Activated CD4-positive, alpha-beta T cell treated with anti-CD3 and anti-CD28 coated beads, Interleukin-2, amount 50 U/mL, for 4 hours (primary cell): ENCODE data around the gene EZR.

Source experiments
- DNase-seq, 2 experiments: peaks; one replicate each; pipeline ENCODE4 v3.0.0-alpha.2; 2020

EZR gene

GRCh38 chr6:158757753-158758090 lies 61.4 kb downstream of the EZR start:
- no peak for DNase-seq

DNA sequence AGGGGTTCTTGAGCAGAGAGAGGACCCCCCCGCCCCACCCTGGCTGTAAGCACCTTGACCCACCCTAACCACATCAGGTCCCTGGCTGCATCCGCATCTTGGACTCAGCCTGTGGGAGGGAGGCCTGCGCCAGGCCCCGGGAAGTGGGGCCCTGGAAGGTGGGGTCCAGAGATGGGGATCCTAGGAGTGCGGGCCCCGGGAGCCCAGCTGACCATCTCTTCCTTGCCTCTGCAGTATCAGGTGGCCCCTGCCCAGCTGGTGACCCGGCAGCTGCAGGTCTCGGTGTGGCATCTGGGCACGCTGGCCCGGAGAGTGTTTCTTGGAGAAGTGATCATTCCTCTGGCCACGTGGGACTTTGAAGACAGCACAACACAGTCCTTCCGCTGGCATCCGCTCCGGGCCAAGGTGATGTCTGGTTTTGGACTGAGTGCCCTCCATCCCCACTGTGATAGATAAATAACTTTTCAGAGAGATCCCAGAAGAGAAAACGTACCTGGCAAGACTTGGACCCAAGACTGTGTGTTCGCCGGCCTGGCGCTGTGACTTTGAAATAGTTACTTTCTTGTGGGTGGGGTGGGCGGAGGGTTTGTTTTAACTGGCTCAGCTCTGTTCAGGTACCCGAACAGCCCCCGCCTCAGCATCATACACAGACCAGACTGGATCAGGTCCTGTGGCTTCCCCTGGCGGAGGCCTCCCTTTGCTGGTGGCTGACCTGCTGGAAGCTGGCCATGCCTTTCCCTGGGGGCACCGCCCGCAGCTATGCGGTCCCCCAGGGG lies 62.0 kb downstream of the EZR start:
- no peak for DNase-seq

GRCh38 chr6:158756126-158756525 lies 63.0 kb downstream of the EZR start:
- DNase-seq = no peak

DNA sequence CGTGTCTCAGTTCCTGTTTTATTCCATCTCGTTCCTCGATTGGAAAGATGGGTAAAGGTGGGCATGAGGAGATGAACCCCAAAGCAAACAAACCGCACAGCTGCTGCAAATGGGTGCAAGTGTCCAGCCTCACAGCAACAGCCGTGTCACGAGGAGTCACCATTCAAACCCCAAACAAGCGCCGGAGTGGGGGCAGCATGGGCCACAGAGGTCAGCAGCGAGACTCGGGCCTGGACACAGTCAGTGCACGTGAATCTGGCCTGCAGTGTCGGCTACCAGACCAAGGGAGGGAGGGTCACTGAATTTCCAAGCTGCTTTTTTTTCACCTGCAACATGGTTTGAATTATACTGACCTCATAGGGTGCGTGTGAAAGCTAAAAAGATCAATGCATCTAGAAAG lies 63.5 kb downstream of the EZR start:
- DNase-seq = no peak

DNA sequence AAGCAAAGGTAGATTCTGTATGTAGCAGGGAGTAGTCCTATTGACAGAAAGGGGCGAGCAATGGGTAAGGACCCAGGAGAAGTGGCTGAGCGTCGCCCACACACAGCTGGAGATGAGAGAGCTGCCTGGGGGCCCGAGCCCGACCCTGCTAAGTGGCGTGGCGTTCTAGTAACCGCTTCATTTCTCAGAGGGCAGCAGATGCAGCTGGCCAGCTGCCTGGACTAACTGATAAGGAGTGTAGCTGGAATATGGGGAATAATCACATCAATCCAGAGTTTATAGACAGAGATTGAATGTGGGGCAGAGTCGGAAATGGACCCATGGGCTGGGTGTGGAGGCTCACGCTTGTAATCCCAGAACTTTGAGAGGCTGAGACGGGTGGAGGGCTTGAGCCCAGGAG lies 64.4 kb downstream of the EZR start:
- no peak for DNase-seq

DNA sequence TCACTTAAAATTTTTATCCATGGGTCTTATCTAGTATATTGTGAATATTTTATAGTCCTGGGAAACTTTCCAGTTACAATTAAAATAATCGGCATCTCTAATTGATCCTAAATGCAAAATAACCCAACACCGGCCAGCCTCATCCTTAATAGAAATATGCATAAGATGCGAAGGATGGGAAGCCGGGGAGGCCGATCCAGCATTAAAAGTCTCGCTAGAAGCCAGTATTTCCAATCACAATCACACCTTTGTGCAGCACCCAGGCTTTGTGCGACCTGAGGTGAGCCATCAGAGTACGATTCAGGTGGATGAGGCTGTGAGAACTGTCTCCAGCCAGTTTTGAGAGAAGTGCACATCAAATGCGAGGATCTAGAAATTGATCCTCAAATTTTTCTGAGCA lies 65.4 kb downstream of the EZR start:
- DNase-seq = no peak

DNA sequence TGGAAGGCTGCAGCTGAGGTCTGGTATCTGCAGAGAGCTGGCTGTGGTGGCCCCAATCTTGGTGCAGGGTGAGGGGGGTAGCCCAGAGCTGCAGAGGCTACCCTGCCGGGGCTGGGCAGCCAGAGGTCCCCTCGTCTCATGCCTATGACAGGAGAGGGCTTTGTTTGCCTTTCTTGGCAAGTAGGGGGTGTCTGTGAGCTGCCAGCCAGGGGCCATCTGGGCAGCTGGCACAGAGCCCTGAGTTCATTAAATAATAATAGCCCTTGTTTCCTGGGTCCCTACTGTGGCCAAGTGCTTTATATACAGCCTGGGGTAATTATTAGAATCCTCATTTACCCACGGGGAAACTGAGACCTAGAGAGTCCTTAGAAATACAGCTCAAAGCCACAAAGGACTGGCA lies 66.6 kb downstream of the EZR start:
- no peak for DNase-seq

DNA sequence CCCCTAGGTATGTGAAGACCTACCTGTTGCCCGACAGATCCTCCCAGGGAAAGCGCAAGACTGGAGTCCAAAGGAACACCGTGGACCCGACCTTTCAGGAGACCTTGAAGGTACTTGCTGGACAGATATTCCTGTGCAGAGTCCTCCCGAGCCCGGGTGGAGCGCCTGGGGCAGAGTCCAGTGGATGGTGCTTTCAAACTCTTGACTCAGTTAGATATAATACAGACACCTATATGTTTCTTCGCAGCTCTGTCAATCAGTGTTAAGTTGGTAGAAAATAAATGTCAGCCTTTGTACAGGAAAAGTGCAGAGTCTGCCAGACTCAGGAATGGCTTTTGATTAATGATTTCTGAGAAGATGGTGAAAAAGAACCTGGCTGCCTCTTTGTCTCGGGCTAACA lies 67.2 kb downstream of the EZR start:
- no peak for DNase-seq

DNA sequence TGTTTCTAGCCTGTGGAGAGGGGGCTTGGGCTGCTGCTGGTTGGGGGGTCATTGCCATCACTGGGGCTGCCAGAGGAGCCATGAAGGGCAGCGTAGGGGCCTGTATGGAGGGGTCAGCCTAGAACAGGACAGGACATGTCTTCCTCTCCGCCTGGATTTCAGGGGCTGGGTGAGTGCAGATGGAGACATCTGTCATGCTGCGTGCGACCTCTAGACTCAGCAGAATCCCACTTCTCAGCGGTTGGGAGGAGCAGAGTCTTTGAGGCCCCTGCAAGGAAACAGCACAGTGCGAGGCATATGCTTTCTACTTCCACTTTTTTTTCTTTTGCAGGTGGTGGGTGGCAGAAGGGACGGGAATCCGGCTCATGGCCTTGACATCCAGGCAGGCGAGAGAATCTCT lies 67.9 kb downstream of the EZR start:
- no peak for DNase-seq

DNA sequence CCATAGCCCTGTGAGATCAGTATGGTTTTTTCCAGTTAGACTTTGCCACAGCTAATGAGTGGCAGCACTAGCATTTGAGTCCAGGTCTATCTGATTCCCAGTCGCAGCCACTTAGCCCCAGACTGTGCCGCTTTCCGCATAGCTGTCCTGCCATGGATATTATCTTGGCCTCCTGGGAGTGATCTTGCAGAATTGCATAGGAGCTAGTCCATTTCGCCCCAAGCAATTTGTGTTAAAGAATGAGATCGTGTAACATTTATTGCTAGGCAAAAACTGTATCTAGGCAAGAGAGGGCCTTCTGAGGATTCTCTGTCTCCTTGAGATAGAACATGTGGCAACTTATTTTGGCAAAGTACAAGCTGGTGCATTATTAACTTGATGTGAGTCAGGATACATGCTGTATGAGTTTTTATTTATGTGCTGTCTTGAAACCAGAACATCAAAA lies 74.2 kb downstream of the EZR start:
- no peak for DNase-seq

GRCh38 chr6:158743033-158743651 lies 76.0 kb downstream of the EZR start:
- no peak for DNase-seq

GRCh38 chr6:158739673-158740072 lies 79.5 kb downstream of the EZR start:
- DNase-seq = no peak

DNA sequence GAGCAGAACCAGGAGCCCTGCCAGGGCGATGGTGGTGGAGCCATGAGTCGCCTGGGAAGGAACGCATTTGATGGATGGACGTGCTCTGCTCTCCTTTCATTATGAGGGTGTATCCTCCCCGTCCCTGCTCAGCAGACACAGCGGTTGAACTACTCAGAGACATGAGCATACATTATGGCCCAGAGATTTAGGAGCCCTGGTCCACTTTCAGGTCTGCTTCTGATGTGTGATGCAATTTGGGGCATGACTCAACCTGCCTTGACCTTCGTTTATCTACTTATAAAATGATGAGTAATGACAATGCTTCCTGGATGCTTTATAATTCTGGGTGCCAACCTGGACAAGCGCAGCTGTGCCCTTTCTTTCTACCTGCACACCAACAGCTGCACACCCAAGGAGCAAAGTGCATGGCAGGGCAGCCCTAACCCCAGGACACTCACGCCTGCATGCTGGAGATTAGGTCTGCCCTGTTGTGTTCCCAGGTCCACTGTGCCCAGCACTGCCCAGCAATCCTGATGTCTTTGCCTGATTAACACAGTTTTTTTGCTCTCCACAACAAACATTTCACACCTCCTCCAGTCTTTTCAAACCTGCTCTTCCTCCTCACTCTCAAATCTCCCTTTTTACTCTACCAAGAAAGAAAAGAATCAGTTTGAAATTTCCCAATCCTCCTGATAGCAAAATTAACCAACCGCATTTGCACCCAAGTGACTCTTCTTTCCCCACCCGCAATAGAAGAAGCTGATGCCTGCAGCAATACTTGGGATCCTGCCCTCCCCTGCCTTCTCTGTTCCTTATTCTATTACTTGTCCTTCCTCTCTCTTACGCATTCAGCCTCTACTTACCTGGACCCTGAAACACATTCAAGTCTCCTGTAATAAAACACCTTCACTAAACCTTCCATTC lies 81.2 kb downstream of the EZR start:
- no peak for DNase-seq

GRCh38 chr6:158737082-158737709 lies 82.0 kb downstream of the EZR start:
- DNase-seq = no peak

DNA sequence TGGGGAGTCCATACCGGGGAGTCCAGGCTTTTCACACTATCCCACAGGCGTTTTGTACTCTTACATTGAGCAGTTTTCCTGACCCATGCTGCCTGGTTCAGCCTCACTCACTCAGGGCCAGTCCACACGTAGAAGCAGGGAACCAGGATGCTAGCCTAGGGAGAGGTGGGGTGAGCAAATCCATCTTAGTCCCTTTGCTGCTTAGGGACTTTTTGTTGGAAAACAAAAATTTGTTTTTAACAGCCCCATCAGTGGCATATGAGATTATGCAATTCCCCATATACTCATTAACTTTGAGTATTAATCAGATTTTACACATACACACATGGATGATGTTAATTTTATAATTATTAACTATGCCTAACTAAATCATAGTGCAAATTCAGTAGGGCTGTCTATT lies 84.2 kb downstream of the EZR start:
- no peak for DNase-seq

GRCh38 chr6:158730541-158730907 lies 88.6 kb downstream of the EZR start:
- DNase-seq = no peak

DNA sequence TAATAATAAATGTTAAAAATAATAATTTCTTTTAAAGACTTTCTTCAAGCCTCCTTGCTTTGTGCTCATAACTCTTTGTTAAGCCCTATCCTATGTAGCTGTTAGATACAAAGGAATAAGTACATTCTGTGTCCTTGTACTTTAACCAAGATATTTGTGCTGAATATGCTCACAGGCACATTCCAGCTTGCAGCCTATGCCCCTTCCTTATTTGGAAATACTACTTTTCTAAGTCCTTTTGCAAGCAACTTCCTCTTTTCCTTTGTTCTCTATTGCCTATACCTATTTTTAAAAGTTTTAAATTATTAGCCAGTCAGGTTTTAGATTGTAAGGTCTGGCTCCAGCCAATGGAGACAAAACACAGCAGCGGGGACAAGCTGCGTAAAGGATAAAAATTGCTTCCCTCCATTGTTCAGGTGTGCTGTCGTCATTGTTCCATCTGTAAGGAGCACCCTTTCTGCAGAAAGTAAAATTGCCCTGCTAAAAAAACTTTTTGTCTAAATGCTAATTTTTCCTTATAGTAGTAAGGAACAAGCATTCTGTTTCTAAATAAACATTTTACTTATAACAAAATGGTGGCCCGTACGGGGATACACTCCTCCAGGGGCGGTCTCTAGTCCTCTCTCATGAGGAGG lies 89.1 kb downstream of the EZR start:
- DNase-seq = no peak

- DNase-seq = no peak
These were observed 93.5 kb downstream of the EZR start for GRCh38 chr6:158725704-158726103.

GRCh38 chr6:158722176-158722729 lies 96.9 kb downstream of the EZR start:
- no peak for DNase-seq

- DNase-seq = no peak
These were observed 100.6 kb downstream of the EZR start for GRCh38 chr6:158718461-158719046.

GRCh38 chr6:158717341-158718330 lies 101.5 kb downstream of the EZR start:
- DNase-seq = no peak
